ENCODE data around the gene OTOP1.
"Not testable (repeated sequence)": the region's sequence is repeated elsewhere in the genome, so short reads cannot be mapped to it uniquely, and the experiment has no call there.

OTOP1 gene

GRCh38 chr4:4226606-4227438, at the start of gene OTOP1:
TSS of gene OTOP1 (minus strand) at chr4:4226929. CDS start at chr4:4226864, 65 bp downstream.
- no peak for DNase-seq (ENCODE audit: low read depth in 2 of 2)

GRCh38 chr4:4274226-4274625, 47.5 kb upstream of the OTOP1 start:
- no peak for DNase-seq (ENCODE audit: low read depth in 2 of 2)

GRCh38 chr4:4271912-4272311, 45.2 kb upstream of the OTOP1 start:
- DNase-seq (ENCODE audit: low read depth in 2 of 2), result no peak

- DNase-seq (ENCODE audit: low read depth in 2 of 2), result no peak
These were observed 43.8 kb upstream of the OTOP1 start for GRCh38 chr4:4270529-4270928.

- no peak for DNase-seq (ENCODE audit: low read depth in 2 of 2)
These were observed 43.1 kb upstream of the OTOP1 start for GRCh38 chr4:4269856-4270255.

- DNase-seq (ENCODE audit: low read depth in 2 of 2), result no peak
These were observed 42.6 kb upstream of the OTOP1 start for GRCh38 chr4:4269331-4269731.

- no peak for DNase-seq (ENCODE audit: low read depth in 2 of 2)
These were observed 42.0 kb upstream of the OTOP1 start for GRCh38 chr4:4268776-4269175.

GRCh38 chr4:4267981-4268380, 41.3 kb upstream of the OTOP1 start:
- DNase-seq (ENCODE audit: low read depth in 2 of 2), result no peak

- no peak for DNase-seq (ENCODE audit: low read depth in 2 of 2)
These were observed 33.5 kb upstream of the OTOP1 start for GRCh38 chr4:4260185-4260751.

GRCh38 chr4:4259484-4260100, 32.9 kb upstream of the OTOP1 start:
- no peak for DNase-seq (ENCODE audit: low read depth in 2 of 2)

GRCh38 chr4:4257705-4258104, 31.0 kb upstream of the OTOP1 start:
- DNase-seq (ENCODE audit: low read depth in 2 of 2), result not testable (repeated sequence)

GRCh38 chr4:4256799-4257198, 30.1 kb upstream of the OTOP1 start:
- no peak for DNase-seq (ENCODE audit: low read depth in 2 of 2)

GRCh38 chr4:4254666-4255065, 27.9 kb upstream of the OTOP1 start:
- DNase-seq (ENCODE audit: low read depth in 2 of 2), result no peak

- no peak for DNase-seq (ENCODE audit: low read depth in 2 of 2)
These were observed 27.5 kb upstream of the OTOP1 start for GRCh38 chr4:4254199-4254598.

GRCh38 chr4:4249866-4250265, 23.1 kb upstream of the OTOP1 start:
- DNase-seq (ENCODE audit: low read depth in 2 of 2), result no peak

- DNase-seq (ENCODE audit: low read depth in 2 of 2), result not testable (repeated sequence)
These were observed 22.6 kb upstream of the OTOP1 start for GRCh38 chr4:4249342-4249741.

- DNase-seq (ENCODE audit: low read depth in 2 of 2), result no peak
These were observed 22.1 kb upstream of the OTOP1 start for GRCh38 chr4:4248885-4249203.

- DNase-seq (ENCODE audit: low read depth in 2 of 2), result peak; percentile 83 to 88
These were observed 21.5 kb upstream of the OTOP1 start, which contains the start of gene TMEM128 for GRCh38 chr4:4248029-4248884. TSS of gene TMEM128 (minus strand) at chr4:4248223. CDS start at chr4:4248202, 21 bp downstream.

- no peak for DNase-seq (ENCODE audit: low read depth in 2 of 2)
These were observed 20.9 kb upstream of the OTOP1 start for GRCh38 chr4:4247696-4248028.

GRCh38 chr4:4245172-4245571, 18.4 kb upstream of the OTOP1 start:
- no peak for DNase-seq (ENCODE audit: low read depth in 2 of 2)

- DNase-seq (ENCODE audit: low read depth in 2 of 2), result not testable (repeated sequence)
These were observed 12.8 kb upstream of the OTOP1 start for GRCh38 chr4:4239551-4239950.

GRCh38 chr4:4233610-4234009, 6.9 kb upstream of the OTOP1 start:
- no peak for DNase-seq (ENCODE audit: low read depth in 2 of 2)

Measured in stimulated activated CD8-positive, alpha-beta memory T cell treated with anti-CD3 and anti-CD28 coated beads, Interleukin-7, amount 100 ng/mL, for 1 hour (primary cell).